ENCODE data around the gene CACNA2D3. TPM values are rescaled to one million over a fixed set of nuclear protein-coding genes. Genes with fewer than 3 reads are reported as not detected.

CACNA2D3 gene
- total and polyA plus RNA-seq, 7 experiments from 2014 or later: 0.27 to 4.1 TPM; not detected in 5

DNA sequence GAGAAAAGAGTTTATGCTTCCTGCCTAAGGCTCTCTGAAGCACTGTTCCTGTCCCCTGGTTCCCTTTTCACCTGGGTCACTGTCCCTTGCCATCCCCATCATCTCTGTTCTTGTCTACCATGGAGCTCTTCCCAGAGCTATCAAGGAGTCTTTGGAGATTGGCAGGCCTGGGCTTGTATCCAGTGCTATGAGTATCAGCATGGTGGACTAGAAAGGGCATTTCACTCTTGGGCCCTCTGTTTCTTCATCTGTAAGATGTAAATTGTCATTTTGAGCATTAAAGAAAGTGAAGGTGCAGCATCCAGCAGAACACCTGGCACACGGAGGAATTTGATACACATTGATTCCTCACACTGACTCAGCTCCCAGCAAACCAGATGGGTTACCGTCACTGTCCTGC lies 388.2 kb downstream of the CACNA2D3 start:
- Histone ChIP-seq H3K4me3 (ENCODE audit: low read length) (no peak overlapping the region), H3K4me1 (ENCODE audit: control insufficient read depth in 2 of 2, insufficient read depth in 2 of 2, low read length in 2 of 2) (no peaks in the 10 kb centered on the region), H3K27ac (ENCODE audit: low read depth, low read length) (no peak overlapping the region), H3K9me3 (ENCODE audit: control insufficient read depth in 2 of 3, low read length in 3 of 3) (no peaks in the 10 kb centered on the region), H3K36me3 (ENCODE audit: control insufficient read depth in 2 of 3, insufficient read depth in 3 of 3, low read length in 3 of 3) (no peaks in the 10 kb centered on the region), H3K27me3 (ENCODE audit: control insufficient read depth in 2 of 2, insufficient read depth in 2 of 2, low read length in 2 of 2) (no peaks in the 10 kb centered on the region)
- intact Hi-C loops (cut with micrococcal nuclease): no loop called here
- CTCF ChIA-PET: no interaction called here
- H3K27me3 Mint-ChIP-seq: peaks cover 0 to 28% (median 0%) of the 10 kb centered on the region in 5 donors
- H3K27ac Mint-ChIP-seq: no peak overlapping the region
- peaks cover 0 to 27% (median 10%) of the 10 kb centered on the region in 11 donors for H3K9me3 Mint-ChIP-seq
- H3K4me3 Mint-ChIP-seq: no peak overlapping the region
- DNase-seq (no peak), ATAC-seq (no peak)
- no peaks in the 10 kb centered on the region for H3K36me3 Mint-ChIP-seq
- POLR2A ChIA-PET: no interaction called here
- no peaks in the 10 kb centered on the region for H3K4me1 Mint-ChIP-seq

DNA sequence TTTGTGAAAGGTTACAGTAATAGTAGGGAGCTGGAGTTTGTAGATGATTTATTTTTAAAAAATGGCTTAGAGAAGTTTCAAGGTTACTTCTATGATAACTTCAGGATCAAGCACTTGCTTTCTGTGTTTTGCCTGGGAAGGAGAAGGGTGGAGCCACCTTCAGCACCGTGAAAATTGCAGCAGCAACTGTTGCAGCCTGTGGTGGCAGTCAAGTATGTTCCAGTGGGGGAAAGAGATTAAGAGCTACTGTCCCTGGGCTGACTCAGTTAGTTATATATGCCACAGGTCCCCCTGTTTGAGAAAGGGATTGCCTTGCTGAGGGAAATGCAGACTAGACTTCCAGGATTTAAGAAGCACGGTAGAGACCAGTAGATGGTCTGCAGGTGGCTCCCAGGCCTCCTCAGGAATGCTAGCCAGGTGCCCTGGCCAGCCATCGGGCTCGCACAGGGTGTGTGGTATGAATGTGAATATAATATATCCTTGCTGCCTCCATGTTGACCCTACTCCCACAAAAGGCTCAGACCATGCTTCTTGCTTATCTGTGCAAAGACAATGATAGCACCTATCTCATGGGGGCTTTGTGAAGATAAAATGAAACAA lies 389.5 kb downstream of the CACNA2D3 start:
- POLR2A ChIA-PET: no interaction called here
- Mint-ChIP-seq H3K27me3 (peaks cover 0 to 27% (median 0%) of the 10 kb centered on the region in 5 donors), H3K4me1 (no peaks in the 10 kb centered on the region), H3K36me3 (no peaks in the 10 kb centered on the region), H3K27ac (no peak overlapping the region), H3K9me3 (peaks cover 0 to 27% (median 10%) of the 10 kb centered on the region in 11 donors), H3K4me3 (no peak overlapping the region)
- H3K36me3 ChIP-seq (ENCODE audit: control insufficient read depth in 2 of 3, insufficient read depth in 3 of 3, low read length in 3 of 3): no peaks in the 10 kb centered on the region
- intact Hi-C loops (cut with micrococcal nuclease): no loop called here
- H3K27me3 ChIP-seq (ENCODE audit: control insufficient read depth in 2 of 2, insufficient read depth in 2 of 2, low read length in 2 of 2): no peaks in the 10 kb centered on the region
- H3K4me1 ChIP-seq (ENCODE audit: control insufficient read depth in 2 of 2, insufficient read depth in 2 of 2, low read length in 2 of 2): no peaks in the 10 kb centered on the region
- CTCF ChIA-PET: no interaction called here
- ATAC-seq (no peak), DNase-seq (no peak)
- H3K9me3 ChIP-seq (ENCODE audit: control insufficient read depth in 2 of 3, low read length in 3 of 3): no peaks in the 10 kb centered on the region
- H3K4me3 ChIP-seq (ENCODE audit: low read length): no peak overlapping the region
- H3K27ac ChIP-seq (ENCODE audit: low read depth, low read length): no peak overlapping the region

DNA sequence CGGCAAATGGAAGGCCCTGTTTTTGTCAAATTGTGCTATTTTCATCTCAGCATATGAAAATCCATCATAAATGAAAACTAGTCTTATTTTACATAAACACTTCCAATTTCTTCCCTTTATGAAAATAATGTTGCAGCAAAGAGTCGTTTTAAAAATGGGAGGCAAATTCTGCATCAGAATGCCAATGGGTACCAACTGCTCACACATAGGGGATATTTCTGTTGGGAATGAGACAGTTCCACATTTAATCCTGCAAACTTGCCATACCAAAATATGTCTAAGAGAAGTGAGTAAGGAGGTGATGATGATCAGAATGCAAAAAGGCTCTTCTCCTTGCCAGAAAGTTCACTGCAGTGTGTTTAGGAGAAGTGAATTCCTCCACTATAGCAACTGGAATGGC lies 391.7 kb downstream of the CACNA2D3 start:
- POLR2A ChIA-PET: no interaction called here
- CTCF ChIA-PET: no interaction called here
- Mint-ChIP-seq H3K9me3 (peaks cover 0 to 30% (median 10%) of the 10 kb centered on the region in 11 donors), H3K27ac (no peak overlapping the region), H3K4me3 (no peak overlapping the region), H3K36me3 (no peaks in the 10 kb centered on the region), H3K4me1 (no peaks in the 10 kb centered on the region), H3K27me3 (peaks cover 0 to 9% (median 0%) of the 10 kb centered on the region in 5 donors)
- Histone ChIP-seq H3K36me3 (ENCODE audit: control insufficient read depth in 2 of 3, insufficient read depth in 3 of 3, low read length in 3 of 3) (no peaks in the 10 kb centered on the region), H3K4me1 (ENCODE audit: control insufficient read depth in 2 of 2, insufficient read depth in 2 of 2, low read length in 2 of 2) (no peaks in the 10 kb centered on the region), H3K27me3 (ENCODE audit: control insufficient read depth in 2 of 2, insufficient read depth in 2 of 2, low read length in 2 of 2) (no peaks in the 10 kb centered on the region), H3K27ac (ENCODE audit: low read depth, low read length) (no peak overlapping the region), H3K9me3 (ENCODE audit: control insufficient read depth in 2 of 3, low read length in 3 of 3) (no peaks in the 10 kb centered on the region), H3K4me3 (ENCODE audit: low read length) (no peak overlapping the region)
- DNase-seq (no peak), ATAC-seq (no peak)
- intact Hi-C loops (cut with micrococcal nuclease): no loop called here

DNA sequence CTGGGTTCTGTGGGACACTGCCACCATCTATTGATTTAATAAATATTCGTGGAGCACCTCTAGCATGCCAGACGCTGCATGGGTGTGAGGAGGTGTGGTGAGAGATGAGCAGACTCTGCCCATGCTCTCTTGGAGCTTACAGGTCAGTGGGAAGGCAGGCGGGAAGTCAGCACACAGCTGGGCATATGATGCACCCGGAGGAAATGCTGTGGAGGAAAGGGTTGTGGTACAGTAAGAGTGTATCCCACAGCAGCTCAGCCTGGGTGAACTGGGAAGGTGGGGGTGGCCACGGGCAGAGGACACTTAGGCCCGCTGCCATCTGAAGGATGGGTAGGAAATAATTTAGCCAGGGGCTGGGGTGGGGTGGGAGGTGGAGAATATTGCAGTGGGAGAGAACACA lies 392.1 kb downstream of the CACNA2D3 start:
- Histone ChIP-seq H3K4me3 (ENCODE audit: low read length) (no peak overlapping the region), H3K4me1 (ENCODE audit: control insufficient read depth in 2 of 2, insufficient read depth in 2 of 2, low read length in 2 of 2) (no peaks in the 10 kb centered on the region), H3K27me3 (ENCODE audit: control insufficient read depth in 2 of 2, insufficient read depth in 2 of 2, low read length in 2 of 2) (no peaks in the 10 kb centered on the region), H3K36me3 (ENCODE audit: control insufficient read depth in 2 of 3, insufficient read depth in 3 of 3, low read length in 3 of 3) (no peaks in the 10 kb centered on the region), H3K9me3 (ENCODE audit: control insufficient read depth in 2 of 3, low read length in 3 of 3) (no peaks in the 10 kb centered on the region), H3K27ac (ENCODE audit: low read depth, low read length) (no peak overlapping the region)
- peaks cover 0 to 9% (median 0%) of the 10 kb centered on the region in 5 donors for H3K27me3 Mint-ChIP-seq
- intact Hi-C loops (cut with micrococcal nuclease): no loop called here
- POLR2A ChIA-PET: no interaction called here
- DNase-seq: no peak
- CTCF ChIA-PET: no interaction called here
- no peak overlapping the region for H3K27ac Mint-ChIP-seq
- H3K36me3 Mint-ChIP-seq: no peaks in the 10 kb centered on the region
- ATAC-seq: no peak
- H3K4me3 Mint-ChIP-seq: no peak overlapping the region
- H3K9me3 Mint-ChIP-seq: peaks cover 0 to 30% (median 10%) of the 10 kb centered on the region in 11 donors
- no peaks in the 10 kb centered on the region for H3K4me1 Mint-ChIP-seq

DNA sequence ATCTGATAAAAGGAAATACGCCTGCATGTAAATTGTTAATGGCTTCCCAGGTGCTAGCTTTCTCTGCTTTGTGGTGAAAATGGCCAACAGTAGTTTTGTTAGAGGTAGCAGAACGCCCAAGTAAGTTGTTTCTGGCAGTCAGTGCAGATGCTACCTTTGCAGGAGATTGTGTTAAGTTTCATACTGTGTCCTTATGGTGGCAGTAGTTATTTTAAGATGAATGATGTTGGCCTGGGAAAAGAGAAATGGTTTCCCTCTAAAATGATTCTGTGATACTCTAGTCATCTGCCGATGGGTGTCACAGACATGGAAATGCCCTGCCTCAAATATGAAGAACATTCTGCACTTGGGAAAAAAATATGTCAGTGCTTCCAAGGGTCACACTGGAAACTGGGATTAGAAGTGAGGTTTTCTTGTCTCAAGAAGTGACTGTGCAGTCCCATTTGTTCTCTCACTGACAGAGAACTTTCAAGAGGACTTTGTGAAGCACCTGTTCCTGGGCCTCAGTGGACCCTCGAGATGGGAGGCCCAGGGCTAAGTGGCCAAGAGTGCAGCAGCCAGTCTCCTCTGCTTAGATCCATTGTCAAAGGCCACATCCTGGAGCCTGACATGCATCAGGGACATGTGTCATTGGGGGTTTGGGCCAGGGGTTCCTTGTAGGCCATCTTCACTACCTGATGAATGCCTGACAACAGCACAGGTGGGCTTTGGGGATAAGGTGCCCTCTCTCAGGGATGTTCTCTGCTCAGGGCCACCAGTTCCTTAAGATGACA lies 393.3 kb downstream of the CACNA2D3 start:
- no peaks in the 10 kb centered on the region for H3K36me3 ChIP-seq (ENCODE audit: control insufficient read depth in 2 of 3, insufficient read depth in 3 of 3, low read length in 3 of 3)
- H3K27ac Mint-ChIP-seq: no peak overlapping the region
- ChIA-PET CTCF (no interaction called here), POLR2A (no interaction called here)
- ATAC-seq (no peak), DNase-seq (no peak)
- intact Hi-C loops (cut with micrococcal nuclease): no loop called here
- no peak overlapping the region for H3K27ac ChIP-seq (ENCODE audit: low read depth, low read length)
- H3K4me1 Mint-ChIP-seq: no peaks in the 10 kb centered on the region
- no peak overlapping the region for H3K4me3 Mint-ChIP-seq
- H3K4me3 ChIP-seq (ENCODE audit: low read length): no peak overlapping the region
- no peaks in the 10 kb centered on the region for H3K9me3 ChIP-seq (ENCODE audit: control insufficient read depth in 2 of 3, low read length in 3 of 3)
- H3K36me3 Mint-ChIP-seq: no peaks in the 10 kb centered on the region
- H3K27me3 Mint-ChIP-seq: peaks cover 0 to 9% (median 0%) of the 10 kb centered on the region in 5 donors
- peaks cover 0 to 25% (median 9%) of the 10 kb centered on the region in 11 donors for H3K9me3 Mint-ChIP-seq
- H3K4me1 ChIP-seq (ENCODE audit: control insufficient read depth in 2 of 2, insufficient read depth in 2 of 2, low read length in 2 of 2): no peaks in the 10 kb centered on the region
- no peaks in the 10 kb centered on the region for H3K27me3 ChIP-seq (ENCODE audit: control insufficient read depth in 2 of 2, insufficient read depth in 2 of 2, low read length in 2 of 2)

DNA sequence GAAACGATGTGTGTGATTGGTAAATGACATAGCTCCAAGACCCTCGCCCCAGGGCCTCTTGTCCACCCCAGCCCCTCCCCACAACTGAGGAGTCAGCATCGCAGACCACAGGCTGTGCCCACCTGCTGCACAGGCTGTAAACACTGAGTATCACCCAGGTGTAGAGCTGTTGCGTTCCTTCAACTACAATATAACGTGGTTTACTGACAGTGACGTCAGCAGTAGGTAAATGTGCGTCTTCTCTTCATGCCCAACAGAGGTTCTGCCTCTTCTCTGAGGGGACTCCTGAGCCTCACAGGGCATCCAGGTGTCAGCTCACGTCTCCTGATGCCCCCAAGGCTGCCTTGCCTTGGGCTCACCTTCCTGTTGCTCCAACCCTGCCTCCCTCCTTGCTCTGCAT lies 395.1 kb downstream of the CACNA2D3 start:
- Histone ChIP-seq H3K36me3 (ENCODE audit: control insufficient read depth in 2 of 3, insufficient read depth in 3 of 3, low read length in 3 of 3) (no peaks in the 10 kb centered on the region), H3K4me3 (ENCODE audit: low read length) (no peak overlapping the region), H3K4me1 (ENCODE audit: control insufficient read depth in 2 of 2, insufficient read depth in 2 of 2, low read length in 2 of 2) (no peaks in the 10 kb centered on the region), H3K9me3 (ENCODE audit: control insufficient read depth in 2 of 3, low read length in 3 of 3) (no peaks in the 10 kb centered on the region), H3K27ac (ENCODE audit: low read depth, low read length) (no peak overlapping the region), H3K27me3 (ENCODE audit: control insufficient read depth in 2 of 2, insufficient read depth in 2 of 2, low read length in 2 of 2) (no peaks in the 10 kb centered on the region)
- no peak for DNase-seq
- ATAC-seq: no peak
- Mint-ChIP-seq H3K27me3 (no peaks in the 10 kb centered on the region), H3K9me3 (peaks cover 3 to 30% (median 7%) of the 10 kb centered on the region in 11 donors), H3K4me1 (no peaks in the 10 kb centered on the region), H3K27ac (no peak overlapping the region), H3K4me3 (no peak overlapping the region), H3K36me3 (no peaks in the 10 kb centered on the region)
- intact Hi-C loops (cut with micrococcal nuclease): no loop called here
- ChIA-PET CTCF (no interaction called here), POLR2A (no interaction called here)
